ENCODE results near the gene HOXB1.

DNA sequence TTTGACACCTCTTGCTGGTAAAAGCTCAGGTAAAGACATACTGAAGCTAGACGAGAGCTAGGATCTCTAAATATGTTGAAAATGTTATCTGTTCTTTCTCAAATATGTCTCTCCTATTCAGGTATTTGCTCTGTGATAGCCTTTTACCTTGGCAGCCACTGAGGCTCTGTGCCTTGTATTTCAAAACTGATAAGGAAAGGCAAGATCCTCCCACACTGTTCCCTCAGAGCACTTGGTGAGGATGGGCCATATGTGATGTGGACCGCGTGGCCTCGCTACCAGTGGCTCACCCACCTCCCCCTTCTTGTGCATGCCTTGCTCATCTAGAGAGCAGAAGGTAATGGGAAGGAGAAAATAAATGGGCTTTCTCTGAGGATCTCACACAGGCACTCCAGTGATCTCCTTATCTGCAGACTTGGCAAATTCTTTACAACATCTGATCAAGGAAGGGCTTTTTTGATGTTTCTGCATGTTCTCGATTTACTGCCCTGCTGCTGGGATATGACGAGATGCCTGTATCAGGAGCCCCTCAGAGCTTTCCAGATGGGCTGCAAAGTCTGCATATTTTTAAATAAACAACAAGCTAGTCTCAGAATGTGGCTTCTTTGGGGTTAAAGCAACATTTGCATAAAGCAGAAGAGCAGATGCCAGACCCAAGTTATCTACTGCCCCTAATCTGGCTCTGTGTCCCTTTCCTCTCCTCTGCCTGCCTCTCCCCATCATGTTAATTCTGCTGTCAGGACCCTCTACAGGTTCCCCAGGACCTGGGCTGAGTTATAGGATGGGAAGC is 16.9 kb downstream of the HOXB1 start:
- TF ChIP-seq, protein P1, sequence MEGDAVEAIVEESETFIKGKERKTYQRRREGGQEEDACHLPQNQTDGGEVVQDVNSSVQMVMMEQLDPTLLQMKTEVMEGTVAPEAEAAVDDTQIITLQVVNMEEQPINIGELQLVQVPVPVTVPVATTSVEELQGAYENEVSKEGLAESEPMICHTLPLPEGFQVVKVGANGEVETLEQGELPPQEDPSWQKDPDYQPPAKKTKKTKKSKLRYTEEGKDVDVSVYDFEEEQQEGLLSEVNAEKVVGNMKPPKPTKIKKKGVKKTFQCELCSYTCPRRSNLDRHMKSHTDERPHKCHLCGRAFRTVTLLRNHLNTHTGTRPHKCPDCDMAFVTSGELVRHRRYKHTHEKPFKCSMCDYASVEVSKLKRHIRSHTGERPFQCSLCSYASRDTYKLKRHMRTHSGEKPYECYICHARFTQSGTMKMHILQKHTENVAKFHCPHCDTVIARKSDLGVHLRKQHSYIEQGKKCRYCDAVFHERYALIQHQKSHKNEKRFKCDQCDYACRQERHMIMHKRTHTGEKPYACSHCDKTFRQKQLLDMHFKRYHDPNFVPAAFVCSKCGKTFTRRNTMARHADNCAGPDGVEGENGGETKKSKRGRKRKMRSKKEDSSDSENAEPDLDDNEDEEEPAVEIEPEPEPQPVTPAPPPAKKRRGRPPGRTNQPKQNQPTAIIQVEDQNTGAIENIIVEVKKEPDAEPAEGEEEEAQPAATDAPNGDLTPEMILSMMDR (IDR thresholded peaks at IDR 0.05): no peak
- TF ChIP-seq, protein P2, sequence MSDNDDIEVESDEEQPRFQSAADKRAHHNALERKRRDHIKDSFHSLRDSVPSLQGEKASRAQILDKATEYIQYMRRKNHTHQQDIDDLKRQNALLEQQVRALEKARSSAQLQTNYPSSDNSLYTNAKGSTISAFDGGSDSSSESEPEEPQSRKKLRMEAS (IDR thresholded peaks at IDR 0.05; ENCODE audit: low read depth): no peak
- TF ChIP-seq MXI1 (IDR thresholded peaks at IDR 0.05; ENCODE audit: low read depth, low read length) (no peak), CHD2 (IDR thresholded peaks at IDR 0.05; ENCODE audit: low read length, partially characterized antibody) (no peak), TAF1 (IDR thresholded peaks at IDR 0.05; ENCODE audit: borderline replicate concordance, low read depth, low read length) (no peak)
- TF ChIP-seq, protein P3, sequence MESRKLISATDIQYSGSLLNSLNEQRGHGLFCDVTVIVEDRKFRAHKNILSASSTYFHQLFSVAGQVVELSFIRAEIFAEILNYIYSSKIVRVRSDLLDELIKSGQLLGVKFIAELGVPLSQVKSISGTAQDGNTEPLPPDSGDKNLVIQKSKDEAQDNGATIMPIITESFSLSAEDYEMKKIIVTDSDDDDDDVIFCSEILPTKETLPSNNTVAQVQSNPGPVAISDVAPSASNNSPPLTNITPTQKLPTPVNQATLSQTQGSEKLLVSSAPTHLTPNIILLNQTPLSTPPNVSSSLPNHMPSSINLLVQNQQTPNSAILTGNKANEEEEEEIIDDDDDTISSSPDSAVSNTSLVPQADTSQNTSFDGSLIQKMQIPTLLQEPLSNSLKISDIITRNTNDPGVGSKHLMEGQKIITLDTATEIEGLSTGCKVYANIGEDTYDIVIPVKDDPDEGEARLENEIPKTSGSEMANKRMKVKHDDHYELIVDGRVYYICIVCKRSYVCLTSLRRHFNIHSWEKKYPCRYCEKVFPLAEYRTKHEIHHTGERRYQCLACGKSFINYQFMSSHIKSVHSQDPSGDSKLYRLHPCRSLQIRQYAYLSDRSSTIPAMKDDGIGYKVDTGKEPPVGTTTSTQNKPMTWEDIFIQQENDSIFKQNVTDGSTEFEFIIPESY (IDR thresholded peaks at IDR 0.05; ENCODE audit: borderline replicate concordance, low read depth): no peak
- TF ChIP-seq, protein P4, sequence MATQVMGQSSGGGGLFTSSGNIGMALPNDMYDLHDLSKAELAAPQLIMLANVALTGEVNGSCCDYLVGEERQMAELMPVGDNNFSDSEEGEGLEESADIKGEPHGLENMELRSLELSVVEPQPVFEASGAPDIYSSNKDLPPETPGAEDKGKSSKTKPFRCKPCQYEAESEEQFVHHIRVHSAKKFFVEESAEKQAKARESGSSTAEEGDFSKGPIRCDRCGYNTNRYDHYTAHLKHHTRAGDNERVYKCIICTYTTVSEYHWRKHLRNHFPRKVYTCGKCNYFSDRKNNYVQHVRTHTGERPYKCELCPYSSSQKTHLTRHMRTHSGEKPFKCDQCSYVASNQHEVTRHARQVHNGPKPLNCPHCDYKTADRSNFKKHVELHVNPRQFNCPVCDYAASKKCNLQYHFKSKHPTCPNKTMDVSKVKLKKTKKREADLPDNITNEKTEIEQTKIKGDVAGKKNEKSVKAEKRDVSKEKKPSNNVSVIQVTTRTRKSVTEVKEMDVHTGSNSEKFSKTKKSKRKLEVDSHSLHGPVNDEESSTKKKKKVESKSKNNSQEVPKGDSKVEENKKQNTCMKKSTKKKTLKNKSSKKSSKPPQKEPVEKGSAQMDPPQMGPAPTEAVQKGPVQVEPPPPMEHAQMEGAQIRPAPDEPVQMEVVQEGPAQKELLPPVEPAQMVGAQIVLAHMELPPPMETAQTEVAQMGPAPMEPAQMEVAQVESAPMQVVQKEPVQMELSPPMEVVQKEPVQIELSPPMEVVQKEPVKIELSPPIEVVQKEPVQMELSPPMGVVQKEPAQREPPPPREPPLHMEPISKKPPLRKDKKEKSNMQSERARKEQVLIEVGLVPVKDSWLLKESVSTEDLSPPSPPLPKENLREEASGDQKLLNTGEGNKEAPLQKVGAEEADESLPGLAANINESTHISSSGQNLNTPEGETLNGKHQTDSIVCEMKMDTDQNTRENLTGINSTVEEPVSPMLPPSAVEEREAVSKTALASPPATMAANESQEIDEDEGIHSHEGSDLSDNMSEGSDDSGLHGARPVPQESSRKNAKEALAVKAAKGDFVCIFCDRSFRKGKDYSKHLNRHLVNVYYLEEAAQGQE (IDR thresholded peaks at IDR 0.05; ENCODE audit: low read depth, low read length): no peak

Data from SK-N-SH (cell line).